SK-N-MC (cell line): ENCODE results near the gene SDK1.

Experiments used
- EZH2 ChIP-seq: fragments of 200-600 bp; sonication (generic); IDR thresholded peaks from one replicate; pipeline ENCODE4 v1.6.1; 2017; ENCODE audit warnings: antibody characterized with exemption
- POLR2AphosphoS5 ChIP-seq: IDR thresholded peaks from 2 replicates; pipeline ENCODE4 v1.6.1; 2012; ENCODE audit warnings: mild to moderate bottlenecking, low read depth, low read length, borderline replicate concordance

GRCh38 chr7:3386423-3387190 lies 85.6 kb downstream of the SDK1 start:
- TF ChIP-seq POLR2AphosphoS5 (no peak), EZH2 (no peak)
